ENCODE data around the gene CANX. TPM values are rescaled to one million over a fixed set of nuclear protein-coding genes. Genes with fewer than 3 reads are reported as not detected.

Gene CANX
- total RNA-seq, 3 donors from 2014 or later: 485 to 598 (median 521) TPM

DNA sequence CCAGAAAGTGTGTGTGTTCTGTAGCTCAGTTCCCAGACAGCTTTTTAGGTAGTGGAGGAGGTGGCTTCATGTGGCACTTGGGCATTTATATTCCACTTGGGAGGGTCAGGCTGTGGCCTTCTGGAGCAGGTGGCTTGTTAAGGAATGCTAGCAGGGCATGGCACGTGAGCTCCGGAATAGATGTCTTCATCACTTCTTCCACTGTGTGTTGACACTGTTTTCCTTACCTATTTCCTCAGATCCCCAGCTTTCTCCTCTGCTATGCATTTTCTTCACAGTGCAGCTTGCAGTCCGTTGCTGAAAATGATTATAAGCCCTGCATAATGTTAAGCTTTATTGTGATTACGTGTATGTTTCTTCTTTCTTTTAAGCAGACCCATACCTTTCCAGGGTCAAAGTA, 30.5 kb downstream of the CANX start:
- no peak for DNase-seq
- TF ChIP-seq, protein P1, sequence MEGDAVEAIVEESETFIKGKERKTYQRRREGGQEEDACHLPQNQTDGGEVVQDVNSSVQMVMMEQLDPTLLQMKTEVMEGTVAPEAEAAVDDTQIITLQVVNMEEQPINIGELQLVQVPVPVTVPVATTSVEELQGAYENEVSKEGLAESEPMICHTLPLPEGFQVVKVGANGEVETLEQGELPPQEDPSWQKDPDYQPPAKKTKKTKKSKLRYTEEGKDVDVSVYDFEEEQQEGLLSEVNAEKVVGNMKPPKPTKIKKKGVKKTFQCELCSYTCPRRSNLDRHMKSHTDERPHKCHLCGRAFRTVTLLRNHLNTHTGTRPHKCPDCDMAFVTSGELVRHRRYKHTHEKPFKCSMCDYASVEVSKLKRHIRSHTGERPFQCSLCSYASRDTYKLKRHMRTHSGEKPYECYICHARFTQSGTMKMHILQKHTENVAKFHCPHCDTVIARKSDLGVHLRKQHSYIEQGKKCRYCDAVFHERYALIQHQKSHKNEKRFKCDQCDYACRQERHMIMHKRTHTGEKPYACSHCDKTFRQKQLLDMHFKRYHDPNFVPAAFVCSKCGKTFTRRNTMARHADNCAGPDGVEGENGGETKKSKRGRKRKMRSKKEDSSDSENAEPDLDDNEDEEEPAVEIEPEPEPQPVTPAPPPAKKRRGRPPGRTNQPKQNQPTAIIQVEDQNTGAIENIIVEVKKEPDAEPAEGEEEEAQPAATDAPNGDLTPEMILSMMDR (IDR thresholded peaks at IDR 0.05): no peak
- H3K4me3 ChIP-seq: no peak overlapping the region
- H3K9me3 ChIP-seq: no peaks in the 10 kb centered on the region
- H3K36me3 ChIP-seq (ENCODE audit: low read depth): peaks cover 33% of the 10 kb centered on the region
- peaks cover 18% of the 10 kb centered on the region for H3K4me1 ChIP-seq (ENCODE audit: low read depth)
- intact Hi-C loops (cut with DNase I, micrococcal nuclease): no loop called here
- ATAC-seq: no peak

DNA sequence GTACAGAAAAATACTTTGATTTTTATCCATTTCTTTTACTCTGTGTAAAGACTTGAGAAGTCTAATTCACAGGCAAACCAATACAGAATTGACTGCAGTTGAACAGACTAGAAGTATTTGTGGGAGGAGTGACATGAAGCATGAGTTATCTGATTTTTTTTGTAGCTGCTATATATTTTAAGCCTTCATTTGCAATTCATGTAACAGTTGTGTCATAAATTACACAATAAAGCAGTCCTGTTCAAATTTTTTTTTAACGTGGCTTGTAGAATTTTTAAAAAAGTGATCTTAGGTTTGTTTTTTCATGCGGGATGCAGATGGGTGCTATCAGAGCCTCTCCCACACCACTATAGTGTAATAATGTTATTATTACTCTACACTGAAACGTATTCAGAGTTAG, 31.0 kb downstream of the CANX start:
- no peak overlapping the region for H3K4me3 ChIP-seq
- H3K4me1 ChIP-seq (ENCODE audit: low read depth): peaks cover 23% of the 10 kb centered on the region
- DNase-seq (no peak), ATAC-seq (no peak)
- no peaks in the 10 kb centered on the region for H3K9me3 ChIP-seq
- intact Hi-C loops (cut with DNase I, micrococcal nuclease): no loop called here
- TF ChIP-seq, protein P1 (IDR thresholded peaks at IDR 0.05): no peak
- H3K36me3 ChIP-seq (ENCODE audit: low read depth): peaks cover 29% of the 10 kb centered on the region

DNA sequence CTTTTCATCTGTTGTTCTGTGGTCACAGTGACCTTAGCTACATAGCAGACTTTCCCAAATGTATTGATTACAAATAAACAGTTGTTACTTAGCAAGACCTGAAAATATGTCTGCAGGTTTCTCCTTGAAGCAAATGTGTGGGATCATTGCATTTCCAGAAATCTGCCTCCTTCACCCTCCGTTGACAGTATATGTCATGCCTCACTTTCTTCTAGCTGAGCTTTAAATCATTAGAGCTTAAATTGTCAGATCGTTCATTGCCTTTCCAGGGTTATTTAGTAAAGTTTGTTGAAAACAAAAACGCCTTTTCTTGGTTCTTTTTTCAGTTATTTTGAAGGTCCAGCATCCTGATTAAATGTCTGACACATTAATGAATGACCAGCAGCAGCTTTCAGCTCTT, 31.6 kb downstream of the CANX start:
- H3K4me1 ChIP-seq (ENCODE audit: low read depth): peaks cover 27% of the 10 kb centered on the region
- ATAC-seq (no peak), DNase-seq (no peak)
- TF ChIP-seq, protein P1 (IDR thresholded peaks at IDR 0.05): no peak
- H3K4me3 ChIP-seq: no peak overlapping the region
- no peaks in the 10 kb centered on the region for H3K9me3 ChIP-seq
- intact Hi-C loops (cut with DNase I, micrococcal nuclease): no loop called here
- peaks cover 22% of the 10 kb centered on the region for H3K36me3 ChIP-seq (ENCODE audit: low read depth)

DNA sequence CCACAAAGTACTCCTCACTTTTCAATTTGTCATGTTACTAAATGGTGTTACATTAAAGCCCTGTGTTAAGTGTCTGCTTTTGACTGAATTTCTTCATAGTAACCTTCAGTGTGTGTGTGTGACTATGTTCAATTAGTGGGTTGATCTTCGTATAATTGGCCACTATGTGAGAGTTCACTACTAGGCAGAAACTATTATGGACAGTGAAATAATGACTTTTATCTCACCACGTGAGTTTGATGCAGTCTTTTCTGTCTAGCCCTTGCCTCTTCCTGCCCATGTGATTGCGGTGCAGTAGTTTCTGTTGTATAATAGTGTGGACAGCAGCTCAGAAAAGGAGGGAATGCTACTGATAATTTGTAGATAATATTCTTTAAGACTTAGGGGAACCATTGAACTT, 32.1 kb downstream of the CANX start:
- peaks cover 27% of the 10 kb centered on the region for H3K4me1 ChIP-seq (ENCODE audit: low read depth)
- ATAC-seq (no peak), DNase-seq (no peak)
- intact Hi-C loops (cut with DNase I, micrococcal nuclease): no loop called here
- TF ChIP-seq, protein P1 (IDR thresholded peaks at IDR 0.05): no peak
- no peaks in the 10 kb centered on the region for H3K9me3 ChIP-seq
- no peak overlapping the region for H3K4me3 ChIP-seq
- H3K36me3 ChIP-seq (ENCODE audit: low read depth): peaks cover 19% of the 10 kb centered on the region

DNA sequence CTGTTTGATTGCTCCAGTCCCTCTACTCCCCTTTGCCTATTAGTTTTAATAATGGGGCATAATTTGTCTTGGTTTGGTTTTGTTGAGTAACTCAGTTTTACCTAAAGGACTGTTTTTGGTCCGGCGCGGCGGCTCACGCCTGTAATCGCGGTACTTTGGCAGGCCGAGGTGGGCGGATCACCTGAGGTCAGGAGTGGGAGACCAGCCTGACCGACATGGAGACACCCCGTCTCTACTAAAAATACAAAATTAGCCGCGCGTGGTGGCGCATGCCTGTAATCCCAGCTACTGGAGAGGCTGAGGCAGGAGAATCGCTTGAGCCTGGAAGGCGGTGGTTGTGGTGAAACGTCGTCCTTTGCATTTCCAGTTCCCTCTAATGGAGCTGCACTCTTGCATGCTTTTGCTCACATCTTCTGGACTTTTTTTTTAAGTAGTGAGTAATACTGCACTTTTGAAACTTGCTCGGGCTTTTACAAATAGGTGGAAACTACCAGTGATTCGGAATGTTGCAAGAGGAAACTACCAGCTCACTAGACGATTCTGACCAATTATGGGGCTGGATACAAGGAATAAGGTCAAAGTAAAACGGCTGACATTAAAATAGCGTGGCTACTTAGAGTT, 33.1 kb downstream of the CANX start:
- DNase-seq: peak; percentile 43 to 65 (median 55)
- peaks cover 9% of the 10 kb centered on the region for H3K36me3 ChIP-seq (ENCODE audit: low read depth)
- no peaks in the 10 kb centered on the region for H3K9me3 ChIP-seq
- H3K4me1 ChIP-seq (ENCODE audit: low read depth): peaks cover 27% of the 10 kb centered on the region
- TF ChIP-seq, protein P1 (IDR thresholded peaks at IDR 0.05): no peak
- peak overlapping the region; percentile 87 for H3K4me3 ChIP-seq
- intact Hi-C loops (cut with DNase I, micrococcal nuclease): no loop called here
- peak; percentile 14 for ATAC-seq
